Islet precursor cell (in vitro differentiated cells): ENCODE measurements around the gene MST1.
"Not testable (repeated sequence)": the region's sequence is repeated elsewhere in the genome, so short reads cannot be mapped to it uniquely, and the experiment has no call there.

Experiments used
- DNase-seq: peaks from one replicate; pipeline ENCODE4 v3.0.0-alpha.2; 2018

The MST1 gene

DNA sequence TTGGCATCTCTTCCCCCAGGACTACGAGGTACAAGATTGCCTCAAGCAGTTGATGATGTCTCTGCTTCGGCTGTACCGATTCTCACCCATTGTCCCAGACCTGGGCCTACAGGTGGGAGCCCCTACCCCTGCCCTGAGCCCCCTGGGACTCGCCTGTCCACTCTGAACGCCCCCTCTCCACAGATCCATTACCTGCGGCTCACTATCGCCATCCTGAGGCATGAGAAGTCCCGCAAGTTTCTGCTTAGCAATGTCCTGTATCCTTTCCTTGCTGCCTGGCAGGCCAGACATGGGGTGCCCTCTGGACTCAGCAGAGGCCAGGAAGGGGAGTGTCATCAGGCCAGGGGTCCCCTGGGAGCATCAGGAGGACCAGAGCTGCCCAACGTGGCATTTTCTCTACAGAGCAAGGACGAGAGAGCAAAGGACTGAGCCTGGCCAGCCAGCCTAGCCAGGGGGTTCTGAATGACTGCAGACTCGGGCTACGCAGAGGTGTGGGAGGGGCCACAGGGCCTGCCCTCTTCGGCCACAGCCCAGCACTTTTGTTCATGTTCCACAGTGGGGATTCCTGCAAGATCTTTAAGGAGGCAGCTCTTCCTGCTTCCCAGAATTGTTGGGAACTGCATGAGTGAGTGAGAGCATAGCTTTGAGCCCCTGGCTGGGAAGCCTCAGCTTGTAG, 11.3 kb upstream of the MST1 start:
- DNase-seq = no peak

DNA sequence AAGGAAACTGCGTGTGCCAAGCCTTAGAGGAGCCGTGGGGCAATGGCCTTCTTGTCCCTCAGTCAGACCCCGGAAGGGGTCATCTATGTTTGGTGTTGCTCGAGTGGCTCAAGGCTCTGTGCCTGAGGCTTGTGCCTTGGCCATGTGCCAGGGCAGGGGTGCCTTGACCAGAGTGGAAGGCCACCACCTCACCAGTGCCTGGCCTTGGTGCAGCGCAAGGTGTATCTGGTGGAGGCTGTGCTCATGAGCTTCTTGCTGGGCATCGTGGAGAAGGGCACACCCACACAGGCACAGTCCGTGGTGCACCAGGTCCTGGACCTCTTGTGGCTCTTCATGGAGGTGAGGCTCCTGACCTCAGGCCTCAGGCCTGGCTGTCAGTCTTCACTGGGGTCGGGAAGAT, 10.7 kb upstream of the MST1 start:
- no peak for DNase-seq

DNA sequence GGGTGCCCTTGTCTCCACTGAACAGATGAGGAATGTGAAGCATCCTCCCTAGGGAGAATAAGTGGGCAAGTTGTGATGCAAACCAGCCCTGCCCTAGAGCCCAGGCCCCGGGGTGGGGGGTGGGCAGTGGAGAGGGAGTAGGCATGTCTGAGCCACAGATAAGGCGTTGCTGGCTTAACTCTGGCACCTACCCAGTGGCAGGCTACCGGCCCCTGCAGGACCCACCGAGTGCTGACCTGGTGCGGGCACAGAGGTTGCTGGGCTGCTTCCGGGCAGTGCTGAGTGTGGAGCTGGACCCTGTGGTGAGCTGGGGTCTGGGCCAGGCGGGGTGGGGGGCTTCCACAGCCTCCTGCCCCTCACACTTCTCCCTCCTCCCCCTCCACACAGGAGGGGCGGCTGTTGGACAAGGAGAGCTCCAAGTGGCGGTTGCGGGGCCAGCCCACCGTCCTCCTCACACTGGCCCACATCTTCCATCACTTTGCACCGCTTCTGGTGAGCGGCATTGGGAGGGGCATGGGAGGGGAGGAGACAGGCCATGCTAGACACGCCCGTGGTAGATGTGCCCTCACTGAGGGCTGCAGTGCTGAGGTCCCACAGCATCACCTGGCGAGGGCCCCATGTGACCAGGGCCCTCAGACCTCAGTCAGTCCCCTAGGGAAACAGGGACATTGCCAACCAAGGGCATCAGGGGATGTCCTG, 10.2 kb upstream of the MST1 start:
- DNase-seq = no peak

DNA sequence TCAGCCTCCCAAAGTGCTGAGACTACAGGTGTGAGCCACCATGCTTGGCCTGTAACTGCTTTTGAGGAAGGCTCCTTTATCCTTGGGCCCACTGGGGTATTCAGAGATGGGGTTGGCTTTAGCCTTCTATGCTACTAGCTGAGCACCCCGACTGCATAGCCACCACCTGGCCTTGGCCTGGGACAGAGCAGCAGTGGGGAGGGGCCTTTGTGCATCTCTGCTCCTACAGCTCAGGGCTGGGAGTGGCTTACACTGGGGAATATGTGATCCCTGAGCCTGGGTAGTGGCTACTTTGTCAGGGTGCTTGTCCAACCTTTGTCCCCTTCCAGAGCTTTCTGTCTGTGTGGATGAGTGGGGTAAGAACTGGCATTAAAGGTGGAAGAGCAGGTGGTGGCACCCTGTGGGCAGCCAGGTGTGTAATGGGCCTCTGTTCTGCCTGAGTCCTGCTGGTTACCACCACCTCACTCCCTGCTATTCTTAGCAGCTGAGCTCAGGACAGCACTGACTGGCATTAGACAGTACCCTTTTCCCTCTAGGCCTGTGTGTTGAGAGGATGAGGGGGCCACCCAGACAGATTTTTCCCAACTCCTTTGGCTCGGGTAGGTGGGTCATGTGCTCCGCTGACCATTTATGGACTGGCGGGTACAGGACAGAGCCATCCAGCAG, 6.2 kb upstream of the MST1 start:
- not testable (repeated sequence) for DNase-seq

DNA sequence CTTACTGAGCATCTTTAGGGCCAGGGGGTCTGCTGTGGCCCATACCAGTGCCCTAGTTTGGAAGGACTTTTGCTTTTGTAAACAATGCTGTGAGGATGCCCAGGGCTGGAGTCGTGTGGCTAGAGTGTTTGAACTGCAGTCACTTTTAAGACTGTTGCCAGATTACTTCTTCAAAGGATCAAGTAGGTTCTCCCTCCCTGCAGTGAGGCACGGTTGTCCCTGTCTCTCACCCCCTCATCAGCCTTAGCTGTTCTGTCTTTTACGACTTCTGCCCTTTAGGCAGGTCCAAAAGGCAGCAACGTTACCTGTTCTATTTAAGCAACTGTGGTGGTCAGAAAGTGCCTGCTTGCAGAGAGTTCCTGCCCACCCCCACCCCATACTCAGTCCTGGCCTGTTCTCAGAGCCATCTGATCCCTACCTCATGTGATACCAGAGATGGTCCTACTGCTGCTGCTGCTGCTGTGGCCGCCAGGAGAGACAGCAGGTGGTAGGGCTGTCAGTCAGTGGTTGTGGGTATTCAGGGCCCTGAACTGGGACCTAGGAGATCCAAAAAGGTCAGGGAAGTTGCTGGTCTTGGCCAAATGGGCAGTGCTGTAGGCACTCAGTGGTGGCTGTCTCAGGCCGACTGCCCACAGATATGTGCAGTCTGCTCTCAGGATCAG, 5.3 kb upstream of the MST1 start:
- not testable (repeated sequence) for DNase-seq

DNA sequence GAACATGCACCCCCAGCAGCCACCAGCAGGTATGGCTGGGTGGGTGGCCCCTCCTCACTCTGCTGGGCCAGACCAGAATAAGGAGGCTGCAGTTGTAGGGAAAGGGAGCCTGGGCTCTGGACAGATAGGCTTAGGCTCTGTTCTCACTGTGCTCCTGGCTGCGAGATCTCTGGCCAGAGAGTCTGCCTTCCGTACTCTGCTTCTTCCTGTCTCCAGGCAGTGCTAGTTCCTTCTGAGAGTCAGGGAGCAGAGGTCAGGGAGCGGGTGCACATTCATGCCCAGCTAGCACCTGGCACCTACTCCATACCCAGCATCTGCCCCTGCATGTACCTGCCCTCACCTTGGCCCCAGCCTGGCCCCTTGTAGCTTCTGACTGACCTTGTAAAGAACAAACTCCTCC, 2.2 kb upstream of the MST1 start:
- not testable (repeated sequence) for DNase-seq

DNA sequence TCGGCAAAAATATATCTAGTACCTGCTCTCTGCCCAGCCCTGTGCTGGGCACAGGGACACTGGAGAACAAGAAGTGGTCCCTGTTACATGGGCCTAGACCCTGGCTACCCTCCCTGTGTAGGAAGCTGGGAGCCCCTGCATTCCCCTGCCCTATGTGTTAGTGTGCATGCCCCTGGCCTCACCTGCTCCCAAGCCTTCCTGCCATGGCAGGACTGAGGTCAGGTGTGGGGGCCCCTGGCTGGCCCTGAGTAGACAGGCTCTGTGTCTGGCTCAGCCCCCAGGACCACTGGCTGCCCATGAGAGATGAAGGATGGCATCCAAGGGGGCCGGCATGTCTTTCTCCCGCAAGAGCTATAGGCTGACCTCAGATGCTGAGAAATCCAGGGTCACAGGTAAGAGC, 1.6 kb upstream of the MST1 start:
- not testable (repeated sequence) for DNase-seq

DNA sequence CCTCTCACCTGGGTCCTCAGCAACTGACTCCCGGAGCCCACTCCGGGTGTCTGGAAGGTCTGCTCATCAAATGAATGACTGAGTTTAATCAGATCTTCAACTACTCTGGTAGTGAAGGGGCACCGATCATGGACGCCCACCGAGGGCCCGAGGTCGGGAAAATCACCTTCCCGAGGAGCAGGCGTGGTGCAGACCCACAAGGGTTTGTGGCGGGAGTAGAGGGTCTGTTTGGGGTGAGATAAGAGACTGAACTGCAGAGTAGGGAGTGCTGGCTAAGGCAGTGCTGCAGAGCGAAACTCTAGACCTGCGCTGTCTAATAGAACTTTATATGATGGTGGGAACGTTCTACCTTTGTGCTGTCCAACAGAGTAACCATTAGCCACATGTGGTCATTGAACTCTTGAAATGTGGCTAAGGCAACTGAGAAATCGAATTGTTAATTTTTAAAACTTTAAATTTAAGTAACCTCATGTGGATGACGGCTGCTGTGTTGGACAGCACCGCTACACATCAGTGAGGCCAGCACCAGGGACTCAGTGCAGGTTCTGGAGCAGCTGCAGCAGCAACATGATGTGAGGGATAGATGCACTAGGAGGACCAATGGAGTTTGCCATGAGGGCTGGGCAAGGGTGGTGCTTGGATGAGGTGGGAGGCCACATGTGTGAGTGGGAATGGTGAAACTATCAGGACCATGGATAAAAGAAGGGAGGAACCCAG, 792 bp upstream of the MST1 start:
- DNase-seq = not testable (repeated sequence)

DNA sequence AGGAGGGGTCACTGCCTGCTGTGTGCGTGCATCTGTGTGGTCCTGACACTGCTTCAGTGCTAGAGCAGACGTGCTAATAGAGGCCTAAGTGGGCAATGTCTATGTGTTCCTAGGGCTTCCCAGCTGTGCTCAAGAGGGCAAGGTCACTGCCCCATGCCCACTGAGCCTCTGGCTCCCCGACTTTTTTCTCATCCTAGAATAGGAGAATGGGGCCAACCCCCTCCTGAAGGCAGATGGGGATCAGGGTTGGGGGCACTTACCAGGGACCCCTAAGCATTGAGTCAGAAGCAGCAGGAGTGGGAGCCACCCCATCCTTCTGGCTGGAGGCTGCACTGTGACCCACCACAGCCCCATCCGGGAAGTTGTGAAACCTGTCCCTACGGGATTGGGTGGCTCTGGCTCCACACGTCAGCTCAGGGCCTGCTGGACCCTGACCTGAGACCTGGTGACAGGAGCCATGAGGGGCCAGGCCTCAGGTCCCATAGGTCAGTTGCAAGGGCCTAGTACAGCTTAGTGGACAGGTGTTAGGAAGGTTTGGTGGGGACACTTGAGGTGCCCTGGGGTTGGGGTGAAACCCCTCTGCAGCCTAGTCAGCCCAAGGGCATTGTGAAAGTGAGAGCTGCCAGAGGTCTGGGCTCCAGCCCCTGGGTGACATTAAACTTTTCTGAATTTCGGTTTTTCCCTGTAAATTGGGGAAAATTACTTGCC, 782 bp downstream of the MST1 start:
- not testable (repeated sequence) for DNase-seq

DNA sequence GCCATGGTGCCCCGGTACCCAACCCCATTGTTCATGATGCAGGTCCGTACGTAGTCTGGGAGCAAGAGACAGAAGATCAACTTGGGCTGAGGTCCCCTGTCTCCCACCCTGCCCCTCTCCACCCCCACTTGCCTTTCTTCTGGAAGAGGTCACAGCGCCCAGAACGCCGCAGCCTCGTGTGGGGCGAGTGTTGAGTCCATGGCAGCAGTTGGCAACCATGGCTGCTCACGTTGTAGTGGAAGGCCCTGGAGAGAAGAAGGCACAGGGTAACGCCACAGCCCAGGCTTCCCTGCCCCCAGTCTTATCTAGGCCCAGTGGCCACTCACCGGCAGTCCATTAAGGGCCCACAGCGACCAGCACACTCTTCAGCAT, 1.9 kb downstream of the MST1 start:
- DNase-seq = not testable (repeated sequence)

DNA sequence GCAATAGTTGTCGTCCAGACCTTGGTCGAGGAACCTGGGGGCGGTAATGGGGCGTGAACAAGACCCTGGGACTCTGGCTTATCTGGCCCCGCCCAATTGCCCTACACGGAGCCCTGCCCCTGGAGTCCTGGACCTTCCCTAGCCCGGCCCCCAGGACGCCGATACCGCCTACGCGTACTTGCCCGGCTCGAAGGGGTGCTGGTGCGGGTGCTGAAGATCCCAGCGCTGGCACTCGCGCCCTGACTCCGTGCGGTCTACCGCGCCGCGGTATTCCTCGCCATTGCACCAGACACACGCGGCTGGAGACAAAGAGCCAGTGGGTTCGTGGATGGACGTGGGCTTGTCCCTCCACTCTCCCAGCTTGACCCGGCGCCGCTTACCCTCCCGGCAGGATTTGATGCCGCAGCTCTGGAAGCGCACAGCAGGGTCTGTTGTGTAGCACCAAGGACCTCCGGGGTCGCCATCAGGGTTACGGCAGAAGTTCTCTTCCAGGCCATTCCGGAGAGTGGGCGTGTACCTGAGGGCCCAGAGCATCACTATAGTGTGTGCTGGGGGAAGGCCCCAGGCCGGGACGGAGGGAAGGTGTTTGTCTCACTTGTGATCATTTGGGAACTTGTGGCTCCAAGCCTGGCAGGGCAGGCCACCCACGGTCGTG, 2.4 kb downstream of the MST1 start:
- peak; percentile 96 for DNase-seq

DNA sequence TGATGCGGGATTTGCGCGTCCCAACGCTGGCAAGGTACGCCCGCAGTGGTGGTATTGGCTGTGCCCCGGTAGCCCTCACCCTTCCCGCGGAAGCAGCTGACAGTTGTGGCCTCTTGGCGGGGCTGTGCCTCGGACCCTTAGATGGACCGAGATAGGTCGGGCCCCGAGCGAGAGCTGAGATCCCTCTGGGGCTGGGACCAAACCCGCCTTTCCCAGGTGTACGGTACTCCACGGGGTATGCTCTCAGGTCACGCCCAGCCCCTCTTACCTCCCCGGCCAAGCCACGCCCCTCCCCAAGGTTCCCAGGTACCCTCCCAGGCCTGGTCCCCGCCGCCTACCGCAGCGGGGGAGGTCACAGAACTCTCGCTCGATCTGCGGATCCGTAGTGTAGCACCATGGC, 2.9 kb downstream of the MST1 start:
- DNase-seq = peak; percentile 90

DNA sequence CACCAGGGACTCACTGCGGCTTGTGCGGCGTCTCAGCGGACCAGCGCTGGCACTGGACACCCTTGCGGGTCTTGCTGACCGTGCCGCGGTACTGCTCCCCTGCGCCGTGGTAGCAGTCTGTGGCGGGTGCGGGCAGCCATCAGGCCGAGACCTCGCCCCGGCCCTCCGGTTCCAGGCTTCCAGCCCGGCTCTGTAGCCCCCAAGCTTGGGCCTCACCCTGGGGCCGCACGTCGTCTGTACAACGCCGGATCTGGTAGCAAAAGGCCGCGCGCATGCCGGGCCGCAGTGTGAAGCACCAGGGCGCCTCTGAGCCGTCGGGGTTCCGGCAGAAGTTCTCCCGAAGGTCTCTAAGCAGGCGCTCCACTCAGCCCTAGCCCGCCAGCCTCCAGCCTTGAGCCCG, 3.4 kb downstream of the MST1 start:
- not testable (repeated sequence) for DNase-seq

DNA sequence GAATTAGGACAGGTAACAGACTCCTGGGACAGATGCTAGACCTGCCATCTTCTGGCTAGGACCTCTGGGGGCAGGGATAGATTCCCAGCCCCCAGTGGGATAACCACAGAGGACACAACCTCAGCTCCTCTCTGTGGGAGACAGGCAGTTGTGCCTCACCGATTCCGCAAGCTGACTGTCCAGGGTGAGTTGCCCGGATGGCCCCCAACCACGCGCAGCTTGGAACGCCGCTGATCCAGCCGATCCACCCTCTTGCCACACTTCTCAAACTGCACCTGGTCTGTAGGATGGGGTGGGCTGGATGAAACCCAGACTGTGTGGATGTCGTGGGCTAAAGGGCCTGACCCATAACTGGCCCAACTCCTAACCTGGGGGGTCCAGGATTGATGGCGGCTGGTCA, 4.2 kb downstream of the MST1 start:
- DNase-seq = not testable (repeated sequence)

DNA sequence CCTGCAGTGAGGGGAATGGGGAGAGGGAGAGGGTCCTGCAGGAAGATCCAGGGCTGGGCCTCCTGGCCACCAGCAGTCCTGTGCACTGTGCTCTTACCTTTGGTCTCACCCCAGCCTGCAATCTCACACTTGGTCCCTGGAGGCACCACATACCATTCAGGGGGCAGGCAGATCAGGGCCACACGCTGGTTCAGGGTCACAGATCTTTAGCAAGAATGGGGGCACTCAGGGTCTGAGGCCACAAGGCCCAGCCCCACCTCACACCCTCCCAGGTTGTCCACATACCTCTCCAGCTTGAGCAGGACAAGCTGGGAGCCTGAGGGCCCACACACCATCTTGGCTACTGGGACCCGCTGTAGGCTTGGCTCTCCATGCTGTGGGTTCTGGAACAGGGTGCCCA, 4.8 kb downstream of the MST1 start:
- DNase-seq = not testable (repeated sequence)

DNA sequence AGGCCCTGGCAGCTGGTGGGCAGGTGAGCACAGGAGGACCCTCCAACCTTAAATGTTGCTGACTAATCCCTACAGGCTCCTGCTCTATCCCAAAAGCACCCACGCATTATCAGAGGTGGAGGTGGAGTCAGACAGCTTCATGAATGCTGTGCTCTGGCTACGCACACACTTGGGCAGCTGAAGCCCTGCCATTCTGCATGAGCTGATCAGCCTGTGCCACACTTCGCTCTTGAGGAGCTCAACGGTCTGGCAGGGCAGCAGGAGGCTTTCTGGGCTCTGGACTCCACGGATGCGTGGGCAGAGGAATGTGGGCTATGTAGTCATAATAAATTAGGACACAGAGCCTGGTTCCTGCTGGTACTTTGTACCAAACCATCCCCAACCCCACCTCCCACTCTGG, 6.1 kb downstream of the MST1 start:
- no peak for DNase-seq

DNA sequence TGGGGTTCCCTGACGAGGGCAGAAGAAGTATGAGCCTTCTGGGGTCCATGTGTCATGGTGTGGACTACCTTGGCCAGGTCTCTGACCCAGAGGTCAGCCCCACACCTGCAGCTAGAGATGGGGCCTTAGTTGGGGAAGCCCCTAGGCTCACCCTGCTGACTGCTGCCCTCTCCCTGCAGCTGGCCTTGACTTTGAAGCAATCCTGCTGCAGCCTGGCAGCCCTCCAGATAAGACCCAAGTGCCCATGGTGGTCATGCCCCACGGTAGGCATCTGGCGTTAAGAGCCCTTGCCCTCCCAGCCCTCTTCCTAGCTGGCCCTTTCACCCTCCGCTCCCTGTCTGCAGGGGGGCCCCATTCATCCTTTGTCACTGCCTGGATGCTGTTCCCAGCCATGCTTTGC, 7.7 kb downstream of the MST1 start:
- DNase-seq = no peak

DNA sequence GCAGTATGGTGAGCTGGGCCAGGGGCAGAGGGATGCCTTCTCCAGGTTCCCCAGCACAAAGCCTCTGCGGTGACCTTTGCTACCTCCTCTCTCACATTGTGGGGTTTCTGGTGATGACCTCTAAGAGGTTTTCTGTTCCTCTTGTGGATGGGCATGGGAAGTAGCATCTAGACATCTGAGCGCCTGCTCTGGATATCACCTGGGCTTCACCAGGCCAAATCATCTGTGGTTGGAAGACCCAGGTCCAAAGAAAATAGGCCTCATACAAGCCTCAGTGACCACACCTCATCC, 8.1 kb downstream of the MST1 start:
- DNase-seq = no peak

DNA sequence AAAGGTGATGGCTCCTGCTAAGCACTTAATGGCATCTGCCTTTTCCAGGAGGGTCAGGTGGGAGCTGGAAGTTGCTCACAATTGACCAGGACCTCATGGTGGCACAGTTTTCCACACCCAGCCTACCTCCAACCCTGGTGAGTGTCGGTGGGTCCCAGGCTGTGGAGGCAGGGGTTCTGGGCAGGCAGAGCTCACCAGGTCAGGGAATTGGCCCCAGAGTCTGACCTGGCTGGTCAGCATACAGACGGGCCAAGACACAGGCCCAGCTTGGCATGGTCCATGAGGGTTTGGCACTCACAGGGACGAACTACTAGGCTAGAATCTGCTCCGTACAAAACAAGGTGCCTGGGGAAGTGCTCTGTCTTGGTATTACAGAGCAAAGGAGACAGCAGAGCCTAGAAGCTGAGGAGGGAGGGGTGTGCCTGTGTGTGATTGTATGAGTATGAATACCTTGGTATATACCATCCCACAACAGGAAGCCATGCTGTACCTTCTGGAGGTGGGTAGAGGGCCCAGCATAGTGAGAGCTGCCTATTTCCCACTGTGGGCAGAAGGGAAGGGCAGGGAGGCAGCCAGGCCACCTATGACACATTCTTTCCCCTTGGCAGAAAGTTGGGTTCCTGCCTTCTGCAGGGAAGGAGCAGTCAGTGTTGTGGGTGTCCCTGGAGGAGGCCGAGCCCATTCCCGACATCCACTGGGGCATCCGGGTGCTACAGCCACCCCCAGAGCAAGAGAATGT, 8.6 kb downstream of the MST1 start:
- DNase-seq = no peak

DNA sequence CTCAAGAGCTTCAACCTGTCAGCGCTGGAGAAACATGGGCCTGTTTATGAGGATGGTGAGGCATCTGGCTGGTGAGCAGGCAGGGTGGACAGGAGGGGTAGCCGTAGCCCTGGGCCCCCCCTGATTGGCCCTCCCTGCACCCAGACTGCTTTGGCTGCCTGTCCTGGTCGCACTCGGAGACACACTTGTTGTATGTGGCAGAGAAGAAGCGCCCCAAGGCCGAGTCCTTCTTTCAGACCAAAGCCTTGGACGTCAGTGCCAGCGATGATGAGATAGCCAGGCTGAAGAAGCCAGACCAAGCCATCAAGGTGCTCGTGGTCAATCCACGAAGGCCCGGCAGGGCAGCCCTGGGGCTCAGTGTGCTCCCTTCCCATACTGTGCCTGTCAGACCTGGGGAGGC, 13.4 kb downstream of the MST1 start:
- no peak for DNase-seq

DNA sequence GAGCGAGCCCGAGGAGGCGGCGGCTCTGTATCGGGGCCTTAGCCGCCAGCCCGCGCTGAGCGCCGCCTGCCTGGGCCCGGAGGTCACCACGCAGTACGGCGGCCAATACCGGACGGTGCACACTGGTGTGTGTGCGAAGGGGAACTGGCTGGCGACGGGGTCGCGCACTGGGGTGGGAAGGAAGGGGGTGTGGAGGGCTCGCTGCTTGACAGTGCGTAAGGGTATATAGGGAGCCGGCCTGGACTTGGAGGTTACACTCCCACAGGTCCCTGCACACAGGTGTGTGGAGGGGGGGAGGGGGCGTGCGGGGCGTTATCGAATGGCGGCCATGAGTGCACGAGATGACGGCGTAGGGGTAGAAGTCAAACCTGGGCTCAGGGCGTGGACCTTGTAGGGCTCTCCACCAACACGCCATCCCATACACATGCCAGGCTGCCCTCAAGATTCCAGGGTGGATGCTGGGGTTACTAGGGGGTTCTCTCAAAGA, 14.7 kb downstream of the MST1 start:
- DNase-seq = no peak
